Calu3 (cell line): Measurements from ENCODE around the gene NOL9. TPM values are rescaled to one million over a fixed set of nuclear protein-coding genes. Genes with fewer than 3 reads are reported as not detected.

Source experiments
- BruUV-seq: library from RNA; stranded (reverse); fragments of 400-500 nt; replicated peaks from 2 replicates; lab custom pipeline; 2021; lab: Mats Ljungman, UMichigan
- CTCF ChIA-PET: fragments of 300-600 bp; sonication (Branson Sonifier 250); formaldehyde crosslinking; loops from one replicate; lab custom pipeline; 2022; ENCODE audit warnings: antibody characterized with exemption; lab: Charles Lee
- DNase-seq: peaks from one replicate; pipeline ENCODE4 v3.0.0; 2022
- H3K27ac Mint-ChIP-seq: one replicate; pipeline ENCODE4 v1.8.0; 2022; ENCODE audit warnings: mixed read lengths; ENCODE audit not compliant: unreplicated experiment
- H3K27me3 Mint-ChIP-seq: one replicate; pipeline ENCODE4 v1.8.0; 2022; ENCODE audit warnings: mixed read lengths; ENCODE audit not compliant: unreplicated experiment
- H3K36me3 Mint-ChIP-seq: one replicate; pipeline ENCODE4 v1.8.0; 2022; ENCODE audit warnings: mild to moderate bottlenecking, moderate library complexity, mixed read lengths; ENCODE audit not compliant: insufficient read depth, unreplicated experiment
- H3K4me1 Mint-ChIP-seq: one replicate; pipeline ENCODE4 v1.8.0; 2022; ENCODE audit warnings: mild to moderate bottlenecking, low read depth, mixed read lengths; ENCODE audit not compliant: unreplicated experiment
- H3K4me3 Mint-ChIP-seq: one replicate; pipeline ENCODE4 v1.8.0; 2022; ENCODE audit warnings: mild to moderate bottlenecking, low read depth, moderate library complexity, mixed read lengths; ENCODE audit not compliant: unreplicated experiment
- H3K9me3 Mint-ChIP-seq: one replicate; pipeline ENCODE4 v1.8.0; 2022; ENCODE audit warnings: low read depth, mixed read lengths; ENCODE audit not compliant: unreplicated experiment
- intact Hi-C: fragments of 100-400 bp; cut with micrococcal nuclease; formaldehyde crosslinking; loops from one replicate; pipeline ENCODE4 v1.10.0; 2022; ENCODE audit not compliant: unreplicated experiment
- total RNA-seq: library from RNA; stranded (reverse); gene quantifications from 2 replicates; pipeline ENCODE4 v1.2.3, GENCODE V29; 2022
- TF ChIP-seq, protein P1 (sequence below): fragments of 200-600 bp; IDR thresholded peaks from one replicate; pipeline ENCODE4 v1.8.0; 2022; ENCODE audit warnings: antibody characterized with exemption; ENCODE audit not compliant: unreplicated experiment

NOL9 gene
- total RNA-seq, 1 experiment from 2014 or later, result 30.4 TPM

DNA sequence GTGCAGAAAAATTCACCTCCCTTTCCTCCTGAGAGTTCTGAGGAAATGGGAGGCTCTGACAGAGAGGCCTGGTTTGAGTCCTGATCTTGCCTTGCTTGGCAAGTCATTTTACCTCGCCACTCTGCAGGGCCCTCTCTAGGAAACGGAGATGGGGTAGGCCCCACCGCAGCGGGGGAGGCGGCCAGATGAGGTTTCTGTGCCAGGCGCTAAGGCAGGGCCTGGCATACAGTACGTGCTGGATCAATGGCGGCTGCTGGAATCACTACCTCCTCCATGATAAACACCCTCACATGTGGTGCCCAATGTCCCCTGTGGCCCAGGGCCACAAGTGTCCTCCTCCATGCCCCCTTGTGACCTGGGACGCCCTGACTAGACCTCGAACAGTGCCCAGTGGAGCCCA, 62.3 kb downstream of the NOL9 start:
- CTCF ChIA-PET, result interaction anchor here (0.6 kb wide), 1 partner anchor 69 kb away, joined by 3 read pairs; no protein-coding TSS in a partner anchor
- Mint-ChIP-seq H3K27me3 (peaks cover 46% of the 10 kb centered on the region), H3K4me3 (peak overlapping the region; percentile 72), H3K36me3 (peaks cover 11% of the 10 kb centered on the region), H3K4me1 (peaks cover 10% of the 10 kb centered on the region), H3K9me3 (no peaks in the 10 kb centered on the region), H3K27ac (no peak overlapping the region)
- intact Hi-C loops, result no loop called here
- no TSS peak for BruUV-seq
- DNase-seq, result no peak
- TF ChIP-seq, protein P1, sequence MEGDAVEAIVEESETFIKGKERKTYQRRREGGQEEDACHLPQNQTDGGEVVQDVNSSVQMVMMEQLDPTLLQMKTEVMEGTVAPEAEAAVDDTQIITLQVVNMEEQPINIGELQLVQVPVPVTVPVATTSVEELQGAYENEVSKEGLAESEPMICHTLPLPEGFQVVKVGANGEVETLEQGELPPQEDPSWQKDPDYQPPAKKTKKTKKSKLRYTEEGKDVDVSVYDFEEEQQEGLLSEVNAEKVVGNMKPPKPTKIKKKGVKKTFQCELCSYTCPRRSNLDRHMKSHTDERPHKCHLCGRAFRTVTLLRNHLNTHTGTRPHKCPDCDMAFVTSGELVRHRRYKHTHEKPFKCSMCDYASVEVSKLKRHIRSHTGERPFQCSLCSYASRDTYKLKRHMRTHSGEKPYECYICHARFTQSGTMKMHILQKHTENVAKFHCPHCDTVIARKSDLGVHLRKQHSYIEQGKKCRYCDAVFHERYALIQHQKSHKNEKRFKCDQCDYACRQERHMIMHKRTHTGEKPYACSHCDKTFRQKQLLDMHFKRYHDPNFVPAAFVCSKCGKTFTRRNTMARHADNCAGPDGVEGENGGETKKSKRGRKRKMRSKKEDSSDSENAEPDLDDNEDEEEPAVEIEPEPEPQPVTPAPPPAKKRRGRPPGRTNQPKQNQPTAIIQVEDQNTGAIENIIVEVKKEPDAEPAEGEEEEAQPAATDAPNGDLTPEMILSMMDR, result no peak

DNA sequence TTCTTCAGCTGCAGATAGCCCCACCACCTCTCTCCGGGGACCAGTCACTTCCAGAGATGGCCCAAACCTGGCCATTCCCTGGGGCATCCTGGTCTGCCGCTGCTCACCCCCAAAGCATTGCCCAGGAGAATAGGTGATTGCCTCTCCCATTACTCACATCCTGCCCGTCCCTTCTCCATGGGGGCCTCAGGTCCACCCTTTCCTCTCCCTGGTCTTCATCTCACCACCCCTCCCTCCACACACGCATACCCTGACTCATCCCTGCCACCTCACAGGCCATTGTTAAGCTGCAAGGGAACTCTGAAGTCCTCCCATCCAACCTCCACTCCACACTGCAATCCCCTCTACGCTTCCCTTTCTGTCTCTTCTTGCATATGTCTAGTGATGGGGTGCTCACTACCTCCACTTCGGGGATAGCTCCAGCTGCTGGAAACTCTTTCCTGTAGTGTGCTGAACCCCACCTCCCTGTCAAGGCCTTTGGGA, 62.8 kb downstream of the NOL9 start, which contains the start of gene PLEKHG5:
Gene PLEKHG5, minus strand, starts transcription at position 188 of the 483 bp plus-strand sequence. CDS start 14,096 bp downstream, outside the sequence.
- peak within 1 kb of the TSS; percentile 72 for H3K4me3 Mint-ChIP-seq
- peaks cover 10% of the 10 kb centered on the region for H3K4me1 Mint-ChIP-seq
- no peak for DNase-seq
- H3K27ac Mint-ChIP-seq, result no peak within 1 kb of the TSS
- TF ChIP-seq, protein P1, result no peak
- intact Hi-C loops, result no loop called here
- H3K9me3 Mint-ChIP-seq, result no peaks in the 10 kb centered on the region
- CTCF ChIA-PET, result interaction anchor here (0.6 kb wide), 1 partner anchor 68 kb away, joined by 3 read pairs; no protein-coding TSS in a partner anchor
- peaks cover 12% of the 10 kb centered on the region for H3K36me3 Mint-ChIP-seq
- H3K27me3 Mint-ChIP-seq, result peaks cover 50% of the 10 kb centered on the region
- BruUV-seq, result no TSS peak

DNA sequence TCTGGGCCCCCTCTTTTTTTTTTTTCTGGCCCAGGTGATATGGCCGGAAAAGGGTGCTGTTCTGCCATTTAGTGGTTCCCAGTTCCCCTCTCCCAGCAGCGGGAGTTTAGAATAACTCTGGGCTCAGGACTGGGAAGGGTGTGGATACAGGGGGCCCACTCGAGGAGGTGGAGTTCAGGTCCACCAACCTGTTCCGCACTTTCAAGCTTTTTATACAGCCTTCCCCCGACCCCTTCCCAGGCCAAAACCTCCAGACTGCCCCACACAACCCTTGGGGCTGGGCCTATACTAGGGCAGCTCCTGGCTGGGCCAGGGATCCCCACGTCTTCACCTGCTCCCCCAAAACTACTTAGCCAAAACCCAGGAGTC, 63.2 kb downstream of the NOL9 start:
- Mint-ChIP-seq H3K36me3 (peaks cover 16% of the 10 kb centered on the region), H3K9me3 (no peaks in the 10 kb centered on the region), H3K4me1 (peaks cover 10% of the 10 kb centered on the region), H3K4me3 (peak overlapping the region; percentile 72), H3K27me3 (peaks cover 50% of the 10 kb centered on the region), H3K27ac (no peak overlapping the region)
- DNase-seq, result no peak
- BruUV-seq, result no TSS peak
- intact Hi-C loops, result no loop called here
- TF ChIP-seq, protein P1, result no peak
- CTCF ChIA-PET, result interaction anchor here (1.0 kb wide), 1 partner anchor 14 kb away, joined by 3 read pairs; no protein-coding TSS in a partner anchor

DNA sequence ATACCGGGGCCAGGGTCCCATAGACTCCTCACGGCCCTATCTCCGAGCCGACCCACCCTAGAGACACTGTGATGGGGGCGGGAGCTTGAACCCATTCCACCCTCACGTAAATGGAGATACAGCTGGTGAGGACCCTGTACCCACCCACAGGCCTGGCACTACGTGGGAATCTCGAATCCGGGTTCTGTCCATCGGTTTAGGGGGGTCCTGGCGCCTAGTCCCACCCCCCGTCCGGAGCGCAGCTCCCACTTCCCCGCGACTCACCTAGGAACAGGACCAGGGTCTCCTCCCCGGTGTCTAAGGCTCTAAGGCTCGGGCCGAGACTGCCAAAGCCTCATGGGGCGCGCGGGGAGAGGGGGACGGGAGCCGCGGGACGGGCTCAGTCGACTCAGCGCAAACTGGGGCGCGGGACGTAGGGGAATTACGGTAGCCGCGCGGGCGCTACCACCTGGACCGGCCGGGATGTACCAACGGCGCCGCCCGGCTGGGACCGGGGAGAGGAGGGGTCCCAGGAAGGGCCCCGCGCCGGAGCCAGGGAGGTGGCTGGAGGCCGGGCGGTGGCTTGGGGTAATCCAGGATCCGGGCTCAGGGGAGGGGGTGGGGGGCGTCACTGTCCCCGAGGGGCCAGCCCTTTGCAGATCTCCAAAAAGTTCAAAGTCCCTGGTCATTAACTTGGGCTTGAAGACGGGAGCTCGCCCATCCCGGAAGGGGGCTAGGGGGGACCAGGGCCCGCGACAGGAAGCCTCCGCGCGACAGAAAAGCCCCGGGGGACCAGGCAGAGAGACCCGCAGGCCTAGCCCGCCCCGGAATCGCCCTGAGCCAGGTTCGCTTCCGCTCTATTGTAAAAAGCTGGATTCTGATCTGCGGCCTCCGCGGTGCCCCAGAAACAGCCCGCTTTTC, 63.9 kb downstream of the NOL9 start:
- H3K4me1 Mint-ChIP-seq, result peaks cover 10% of the 10 kb centered on the region
- no peak overlapping the region for H3K27ac Mint-ChIP-seq
- H3K4me3 Mint-ChIP-seq, result peak overlapping the region; percentile 72
- no TSS peak for BruUV-seq
- CTCF ChIA-PET, result interaction anchor here (1.0 kb wide), 1 partner anchor 13 kb away, joined by 3 read pairs; no protein-coding TSS in a partner anchor
- intact Hi-C loops, result no loop called here
- peak; percentile 62 for DNase-seq
- H3K9me3 Mint-ChIP-seq, result no peaks in the 10 kb centered on the region
- TF ChIP-seq, protein P1, result no peak
- peaks cover 49% of the 10 kb centered on the region for H3K27me3 Mint-ChIP-seq
- peaks cover 16% of the 10 kb centered on the region for H3K36me3 Mint-ChIP-seq
